ENCODE results near the gene TLL1.

The TLL1 gene

DNA sequence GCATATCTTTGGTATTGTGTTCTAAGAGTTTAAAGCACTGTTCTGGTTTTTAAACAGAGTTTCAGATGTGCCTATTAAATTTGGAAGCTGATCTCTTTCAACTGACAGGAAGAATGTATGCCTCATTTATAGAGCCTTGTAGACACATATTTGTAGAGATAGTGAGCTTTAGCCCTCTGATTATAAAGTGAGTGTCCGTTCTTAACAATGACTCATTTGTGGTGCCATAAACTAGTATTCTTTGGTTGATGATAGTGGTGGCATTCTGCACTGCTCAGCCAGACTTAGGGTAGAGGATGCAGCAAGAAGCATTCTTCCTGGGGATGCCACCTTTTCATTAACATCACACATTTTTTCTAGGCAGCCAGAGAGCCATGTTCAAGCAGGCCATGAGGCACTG is 121.7 kb downstream of the TLL1 start:
- TF ChIP-seq, protein P1, sequence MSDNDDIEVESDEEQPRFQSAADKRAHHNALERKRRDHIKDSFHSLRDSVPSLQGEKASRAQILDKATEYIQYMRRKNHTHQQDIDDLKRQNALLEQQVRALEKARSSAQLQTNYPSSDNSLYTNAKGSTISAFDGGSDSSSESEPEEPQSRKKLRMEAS (IDR thresholded peaks at IDR 0.05), result no peak
- TF ChIP-seq YY1 (IDR thresholded peaks at IDR 0.05; ENCODE audit: low read depth) (no peak), EGR1 (IDR thresholded peaks at IDR 0.05) (no peak), TEAD4 (IDR thresholded peaks at IDR 0.05) (no peak), CEBPB (IDR thresholded peaks at IDR 0.05) (no peak), ZBTB7A (IDR thresholded peaks at IDR 0.05; ENCODE audit: low read depth) (no peak), EP300 (IDR thresholded peaks at IDR 0.05; ENCODE audit: borderline replicate concordance) (no peak), FOXM1 (IDR thresholded peaks at IDR 0.05; ENCODE audit: borderline replicate concordance, low read depth) (no peak), CREB1 (IDR thresholded peaks at IDR 0.05; ENCODE audit: low read depth) (no peak), TCF12 (IDR thresholded peaks at IDR 0.05; ENCODE audit: low read depth) (no peak), NFIC (IDR thresholded peaks at IDR 0.05) (no peak)
- TF ChIP-seq, protein P2, sequence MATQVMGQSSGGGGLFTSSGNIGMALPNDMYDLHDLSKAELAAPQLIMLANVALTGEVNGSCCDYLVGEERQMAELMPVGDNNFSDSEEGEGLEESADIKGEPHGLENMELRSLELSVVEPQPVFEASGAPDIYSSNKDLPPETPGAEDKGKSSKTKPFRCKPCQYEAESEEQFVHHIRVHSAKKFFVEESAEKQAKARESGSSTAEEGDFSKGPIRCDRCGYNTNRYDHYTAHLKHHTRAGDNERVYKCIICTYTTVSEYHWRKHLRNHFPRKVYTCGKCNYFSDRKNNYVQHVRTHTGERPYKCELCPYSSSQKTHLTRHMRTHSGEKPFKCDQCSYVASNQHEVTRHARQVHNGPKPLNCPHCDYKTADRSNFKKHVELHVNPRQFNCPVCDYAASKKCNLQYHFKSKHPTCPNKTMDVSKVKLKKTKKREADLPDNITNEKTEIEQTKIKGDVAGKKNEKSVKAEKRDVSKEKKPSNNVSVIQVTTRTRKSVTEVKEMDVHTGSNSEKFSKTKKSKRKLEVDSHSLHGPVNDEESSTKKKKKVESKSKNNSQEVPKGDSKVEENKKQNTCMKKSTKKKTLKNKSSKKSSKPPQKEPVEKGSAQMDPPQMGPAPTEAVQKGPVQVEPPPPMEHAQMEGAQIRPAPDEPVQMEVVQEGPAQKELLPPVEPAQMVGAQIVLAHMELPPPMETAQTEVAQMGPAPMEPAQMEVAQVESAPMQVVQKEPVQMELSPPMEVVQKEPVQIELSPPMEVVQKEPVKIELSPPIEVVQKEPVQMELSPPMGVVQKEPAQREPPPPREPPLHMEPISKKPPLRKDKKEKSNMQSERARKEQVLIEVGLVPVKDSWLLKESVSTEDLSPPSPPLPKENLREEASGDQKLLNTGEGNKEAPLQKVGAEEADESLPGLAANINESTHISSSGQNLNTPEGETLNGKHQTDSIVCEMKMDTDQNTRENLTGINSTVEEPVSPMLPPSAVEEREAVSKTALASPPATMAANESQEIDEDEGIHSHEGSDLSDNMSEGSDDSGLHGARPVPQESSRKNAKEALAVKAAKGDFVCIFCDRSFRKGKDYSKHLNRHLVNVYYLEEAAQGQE (IDR thresholded peaks at IDR 0.05; ENCODE audit: low read depth), result no peak
- TF ChIP-seq, protein P3, sequence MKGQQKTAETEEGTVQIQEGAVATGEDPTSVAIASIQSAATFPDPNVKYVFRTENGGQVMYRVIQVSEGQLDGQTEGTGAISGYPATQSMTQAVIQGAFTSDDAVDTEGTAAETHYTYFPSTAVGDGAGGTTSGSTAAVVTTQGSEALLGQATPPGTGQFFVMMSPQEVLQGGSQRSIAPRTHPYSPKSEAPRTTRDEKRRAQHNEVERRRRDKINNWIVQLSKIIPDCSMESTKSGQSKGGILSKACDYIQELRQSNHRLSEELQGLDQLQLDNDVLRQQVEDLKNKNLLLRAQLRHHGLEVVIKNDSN (IDR thresholded peaks at IDR 0.05), result no peak

DNA sequence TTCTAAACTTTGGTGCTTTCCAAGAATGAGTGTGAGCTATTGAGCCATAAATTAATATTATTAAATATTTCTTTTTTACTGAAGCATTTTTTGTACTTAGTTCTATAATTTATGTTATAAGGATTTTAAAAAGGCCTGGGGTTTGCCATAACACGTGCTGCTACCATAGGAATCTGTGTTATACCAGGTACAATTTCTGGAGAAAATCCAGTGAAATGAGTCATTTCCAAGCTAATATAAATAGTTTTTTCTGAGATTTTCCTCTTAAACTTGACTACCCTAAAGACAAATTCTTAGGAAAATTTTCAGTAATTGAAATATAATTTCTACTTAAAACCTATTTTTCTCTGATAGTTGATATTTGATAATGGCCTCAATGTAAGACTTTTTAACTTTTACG is 130.8 kb downstream of the TLL1 start:
- TF ChIP-seq RAD21 (IDR thresholded peaks at IDR 0.05; ENCODE audit: low read depth) (no peak), TCF12 (IDR thresholded peaks at IDR 0.05; ENCODE audit: low read depth) (no peak), CEBPB (IDR thresholded peaks at IDR 0.05) (no peak), ZBTB7A (IDR thresholded peaks at IDR 0.05; ENCODE audit: low read depth) (no peak), EGR1 (IDR thresholded peaks at IDR 0.05) (no peak), YY1 (IDR thresholded peaks at IDR 0.05; ENCODE audit: low read depth) (no peak), TAF1 (IDR thresholded peaks at IDR 0.05; ENCODE audit: low read depth) (no peak), CREB1 (IDR thresholded peaks at IDR 0.05; ENCODE audit: low read depth) (no peak), TEAD4 (IDR thresholded peaks at IDR 0.05) (no peak), FOXM1 (IDR thresholded peaks at IDR 0.05; ENCODE audit: borderline replicate concordance, low read depth) (no peak), NFIC (IDR thresholded peaks at IDR 0.05) (no peak), EP300 (IDR thresholded peaks at IDR 0.05; ENCODE audit: borderline replicate concordance) (no peak)
- TF ChIP-seq, protein P1 (IDR thresholded peaks at IDR 0.05), result no peak
- TF ChIP-seq, protein P2 (IDR thresholded peaks at IDR 0.05; ENCODE audit: low read depth), result no peak
- TF ChIP-seq, protein P3 (IDR thresholded peaks at IDR 0.05), result no peak

DNA sequence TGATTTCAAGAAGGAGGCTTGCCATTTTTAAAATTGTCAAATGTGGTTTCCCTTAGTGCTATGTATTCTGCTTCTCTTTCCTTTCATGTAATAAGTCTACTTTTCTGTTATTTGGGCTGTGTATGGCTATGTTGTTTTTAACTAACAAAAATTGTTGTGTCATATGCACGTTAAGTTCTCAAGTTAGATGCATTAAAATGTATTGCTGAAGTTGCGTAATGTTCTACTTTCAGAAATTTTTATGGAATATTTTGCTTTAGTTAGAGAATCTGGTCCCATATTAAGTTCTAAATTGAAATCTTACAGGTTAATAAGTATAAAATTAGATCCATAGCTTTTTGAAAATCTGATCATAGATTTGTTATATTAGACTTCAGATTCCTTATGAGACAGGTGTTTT is 133.2 kb downstream of the TLL1 start:
- TF ChIP-seq CEBPB (IDR thresholded peaks at IDR 0.05) (peak; percentile 64), EP300 (IDR thresholded peaks at IDR 0.05; ENCODE audit: borderline replicate concordance) (no peak)

DNA sequence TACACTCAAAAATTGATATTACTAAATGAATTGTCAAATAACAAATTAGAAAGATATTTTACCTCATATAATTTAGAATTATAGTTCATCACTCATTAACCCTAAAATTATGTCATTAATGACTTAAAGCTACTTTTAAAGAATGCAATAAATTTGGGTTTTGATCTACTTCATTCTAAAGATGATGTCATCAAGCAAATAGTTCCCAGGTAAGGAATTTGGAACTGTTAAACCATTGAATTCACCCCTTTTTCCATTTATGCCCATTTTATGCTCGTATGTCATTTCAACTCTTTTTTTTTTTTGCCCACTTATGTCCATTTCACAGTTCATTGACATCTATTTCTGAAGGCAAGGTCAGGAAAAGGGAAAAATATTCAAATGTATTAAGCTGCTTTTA is 135.5 kb downstream of the TLL1 start:
- TF ChIP-seq TEAD4 (IDR thresholded peaks at IDR 0.05), result no peak
- no peak for TF ChIP-seq ZBTB7A (IDR thresholded peaks at IDR 0.05; ENCODE audit: low read depth)
- TF ChIP-seq YY1 (IDR thresholded peaks at IDR 0.05; ENCODE audit: low read depth), result no peak
- no peak for TF ChIP-seq EP300 (IDR thresholded peaks at IDR 0.05; ENCODE audit: borderline replicate concordance)

DNA sequence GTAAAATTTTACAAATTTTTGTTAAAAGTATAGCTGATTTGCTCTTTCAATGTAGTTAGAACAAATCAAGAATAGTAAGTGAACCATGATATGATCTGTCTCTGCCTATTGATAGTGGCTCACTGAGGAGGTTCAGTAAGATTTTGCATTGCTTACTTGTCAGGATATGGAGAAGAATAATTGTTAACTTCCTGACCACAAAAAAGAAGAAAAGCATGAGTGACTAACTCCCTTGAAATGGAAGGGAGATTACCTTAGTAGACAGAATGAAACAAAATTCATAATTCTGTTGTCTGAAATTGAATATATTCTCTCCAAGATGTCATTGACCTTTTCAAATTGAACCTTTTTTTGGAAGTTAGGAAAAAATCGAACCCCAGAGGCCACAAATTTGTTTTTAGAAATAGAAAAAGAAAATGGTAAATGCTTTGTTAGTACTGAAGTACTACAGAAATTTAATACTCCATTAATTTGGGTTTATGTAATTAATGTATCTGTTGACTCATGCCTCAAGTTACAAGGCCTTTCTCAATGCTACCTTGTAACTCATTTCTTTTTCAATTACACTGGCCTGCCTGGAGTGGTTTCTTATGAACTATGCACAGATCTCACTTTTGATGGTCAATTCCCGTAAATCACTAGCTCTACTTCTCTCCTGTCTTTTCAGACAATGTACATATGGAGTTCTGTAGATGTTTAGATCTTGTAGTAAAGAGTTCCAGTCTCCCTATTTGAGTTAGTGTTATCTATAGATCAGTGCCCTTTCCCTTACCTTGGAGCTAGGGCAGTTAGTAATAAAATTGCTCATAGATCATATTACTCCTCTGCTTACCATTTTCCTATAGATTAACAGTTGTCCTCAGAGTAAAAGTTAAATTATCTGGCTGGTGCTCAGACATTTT is 139.3 kb downstream of the TLL1 start:
- no peak for TF ChIP-seq EP300 (IDR thresholded peaks at IDR 0.05; ENCODE audit: borderline replicate concordance)
- no peak for TF ChIP-seq CREB1 (IDR thresholded peaks at IDR 0.05; ENCODE audit: low read depth)
- no peak for TF ChIP-seq NFIC (IDR thresholded peaks at IDR 0.05)
- TF ChIP-seq CEBPB (IDR thresholded peaks at IDR 0.05), result no peak
- no peak for TF ChIP-seq TEAD4 (IDR thresholded peaks at IDR 0.05)
- TF ChIP-seq ZBTB7A (IDR thresholded peaks at IDR 0.05; ENCODE audit: low read depth), result no peak
- TF ChIP-seq EGR1 (IDR thresholded peaks at IDR 0.05), result no peak
- TF ChIP-seq, protein P3 (IDR thresholded peaks at IDR 0.05), result no peak
- no peak for TF ChIP-seq FOXM1 (IDR thresholded peaks at IDR 0.05; ENCODE audit: borderline replicate concordance, low read depth)
- no peak for TF ChIP-seq RAD21 (IDR thresholded peaks at IDR 0.05; ENCODE audit: low read depth)
- TF ChIP-seq TAF1 (IDR thresholded peaks at IDR 0.05; ENCODE audit: low read depth), result no peak
- TF ChIP-seq, protein P1 (IDR thresholded peaks at IDR 0.05), result no peak
